VCaP (cell line): ENCODE data around the gene RFPL4AL1.

ENCODE experiments used
- H3K27ac ChIP-seq: fragments of 450-650 bp; 2 replicates; pipeline ENCODE4 v1.5.1; 2017
- TF ChIP-seq, protein P1 (sequence below): fragments of 450-650 bp; conservative IDR thresholded peaks from 2 replicates; pipeline ENCODE4 v1.5.1; 2017; ENCODE audit warnings: mild to moderate bottlenecking, moderate library complexity

Gene RFPL4AL1

DNA sequence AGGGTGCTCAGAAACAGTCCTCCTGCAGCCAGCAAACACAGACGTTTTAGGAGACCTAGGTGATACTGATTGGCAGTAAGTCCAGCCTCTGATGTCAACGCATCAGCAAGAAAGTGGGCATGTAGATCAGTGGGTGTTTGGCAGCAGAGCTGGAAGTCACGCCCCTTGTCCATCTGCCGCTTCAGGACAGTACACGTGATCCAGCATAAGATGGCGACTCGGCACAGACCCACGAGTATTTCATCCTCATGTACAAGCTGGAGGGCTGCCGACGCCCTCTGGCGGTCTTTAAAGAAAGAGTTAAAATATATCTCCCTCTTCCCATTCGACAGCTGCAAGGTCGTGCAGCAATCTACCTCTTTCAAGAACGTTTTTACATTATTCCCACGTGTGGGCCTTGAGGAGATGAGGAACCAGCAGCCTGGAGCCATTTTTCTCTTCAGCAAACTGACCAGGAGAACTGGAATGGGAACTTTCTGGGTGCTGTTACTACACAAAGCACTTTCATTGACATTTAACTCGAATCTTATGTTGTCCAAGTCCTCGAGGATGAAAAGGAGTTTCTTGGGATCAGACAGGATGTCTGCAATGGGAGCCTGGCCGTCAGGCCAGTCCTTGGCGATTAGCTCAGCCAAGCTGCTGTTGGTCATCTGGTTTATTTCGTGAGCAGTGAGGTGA lies 40.6 kb downstream of the RFPL4AL1 start:
- TF ChIP-seq, protein P1, sequence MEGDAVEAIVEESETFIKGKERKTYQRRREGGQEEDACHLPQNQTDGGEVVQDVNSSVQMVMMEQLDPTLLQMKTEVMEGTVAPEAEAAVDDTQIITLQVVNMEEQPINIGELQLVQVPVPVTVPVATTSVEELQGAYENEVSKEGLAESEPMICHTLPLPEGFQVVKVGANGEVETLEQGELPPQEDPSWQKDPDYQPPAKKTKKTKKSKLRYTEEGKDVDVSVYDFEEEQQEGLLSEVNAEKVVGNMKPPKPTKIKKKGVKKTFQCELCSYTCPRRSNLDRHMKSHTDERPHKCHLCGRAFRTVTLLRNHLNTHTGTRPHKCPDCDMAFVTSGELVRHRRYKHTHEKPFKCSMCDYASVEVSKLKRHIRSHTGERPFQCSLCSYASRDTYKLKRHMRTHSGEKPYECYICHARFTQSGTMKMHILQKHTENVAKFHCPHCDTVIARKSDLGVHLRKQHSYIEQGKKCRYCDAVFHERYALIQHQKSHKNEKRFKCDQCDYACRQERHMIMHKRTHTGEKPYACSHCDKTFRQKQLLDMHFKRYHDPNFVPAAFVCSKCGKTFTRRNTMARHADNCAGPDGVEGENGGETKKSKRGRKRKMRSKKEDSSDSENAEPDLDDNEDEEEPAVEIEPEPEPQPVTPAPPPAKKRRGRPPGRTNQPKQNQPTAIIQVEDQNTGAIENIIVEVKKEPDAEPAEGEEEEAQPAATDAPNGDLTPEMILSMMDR, result peak; percentile 81
- no peak overlapping the region for H3K27ac ChIP-seq

DNA sequence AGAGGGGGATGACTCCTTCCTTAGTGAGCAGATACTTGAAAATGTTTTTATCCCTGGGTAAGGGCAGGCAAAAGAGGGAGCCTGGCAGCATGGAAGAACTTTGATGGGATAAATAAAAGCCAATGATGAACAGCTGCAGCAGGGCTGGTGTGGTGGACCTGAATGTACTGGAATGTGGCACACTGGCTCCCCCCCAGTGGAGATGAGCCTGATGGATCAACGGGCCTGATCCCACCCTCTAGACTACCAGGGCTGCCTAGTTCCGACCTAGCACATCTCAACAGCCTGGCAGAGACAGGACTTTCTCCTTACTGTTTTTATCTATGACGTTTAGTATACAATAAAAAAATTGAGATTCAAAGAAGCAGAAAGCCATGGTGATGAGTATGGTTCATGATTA lies 42.4 kb downstream of the RFPL4AL1 start:
- no peak overlapping the region for H3K27ac ChIP-seq
- TF ChIP-seq, protein P1, result no peak

DNA sequence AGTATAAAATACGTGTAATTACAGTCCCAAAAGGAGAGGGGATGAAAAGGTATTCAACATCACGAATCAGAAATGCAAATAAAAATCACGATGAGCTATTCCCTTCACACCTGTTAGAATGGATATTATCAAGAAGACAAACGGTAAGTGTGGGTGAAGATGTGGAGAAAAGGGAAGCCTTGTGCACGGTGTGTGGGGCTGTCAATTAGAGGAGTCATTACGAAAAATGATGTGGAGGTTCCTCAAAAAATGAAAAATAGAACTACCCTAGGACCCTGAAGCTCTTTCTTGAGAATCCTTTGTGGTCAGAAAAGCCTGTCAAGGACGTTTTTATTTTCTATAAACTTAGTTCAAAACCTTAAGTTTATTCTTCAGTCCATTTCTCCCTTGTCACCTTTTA lies 43.5 kb downstream of the RFPL4AL1 start:
- H3K27ac ChIP-seq, result no peak overlapping the region
- TF ChIP-seq, protein P1, result no peak

DNA sequence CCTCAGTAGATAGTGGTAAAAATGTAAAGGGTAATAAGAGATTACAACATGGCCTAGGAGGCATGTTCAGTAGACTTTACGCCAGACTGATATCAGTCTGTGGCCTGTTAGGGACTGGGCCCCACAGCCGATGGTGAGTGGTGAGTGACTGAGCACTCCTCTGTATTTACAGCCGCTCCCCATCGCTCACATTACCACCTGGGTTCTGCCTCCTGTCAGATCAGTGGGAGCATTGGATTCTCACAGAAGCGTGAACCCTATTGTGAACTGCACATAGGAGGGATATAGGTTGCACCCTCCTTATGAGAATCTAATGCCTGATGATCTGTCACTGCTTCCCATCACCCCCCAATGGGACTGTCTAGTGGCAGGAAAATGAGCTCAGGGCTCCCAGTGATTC lies 45.0 kb downstream of the RFPL4AL1 start:
- TF ChIP-seq, protein P1, result no peak
- H3K27ac ChIP-seq, result no peak overlapping the region

DNA sequence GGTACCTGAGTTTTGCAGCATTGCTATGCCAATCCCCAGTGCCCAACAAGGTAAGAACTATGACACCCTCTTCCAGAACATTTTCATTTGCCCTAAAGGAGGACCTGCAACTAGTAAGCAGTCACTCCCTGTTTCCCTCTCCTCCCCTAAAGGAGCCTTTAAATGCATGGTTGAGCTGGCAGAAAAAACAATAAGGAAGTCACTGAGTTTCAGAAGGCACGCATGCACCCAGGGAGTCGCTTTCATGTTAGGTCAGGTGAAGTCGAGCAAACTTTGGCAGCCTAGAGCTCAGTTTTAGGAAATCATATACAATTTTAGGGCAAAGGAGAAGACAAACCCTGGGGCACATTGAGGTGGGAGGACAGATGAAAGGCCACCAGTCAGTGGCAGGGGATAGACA lies 51.1 kb downstream of the RFPL4AL1 start:
- H3K27ac ChIP-seq, result no peak overlapping the region
- TF ChIP-seq, protein P1, result no peak
